NCI-H1092 (cell line): ENCODE measurements around the gene GLI1.

Experiments used
- DNase-seq: peaks from one replicate; lab custom pipeline; 2025; lab: John Stamatoyannopoulos, UW

Gene GLI1

DNA sequence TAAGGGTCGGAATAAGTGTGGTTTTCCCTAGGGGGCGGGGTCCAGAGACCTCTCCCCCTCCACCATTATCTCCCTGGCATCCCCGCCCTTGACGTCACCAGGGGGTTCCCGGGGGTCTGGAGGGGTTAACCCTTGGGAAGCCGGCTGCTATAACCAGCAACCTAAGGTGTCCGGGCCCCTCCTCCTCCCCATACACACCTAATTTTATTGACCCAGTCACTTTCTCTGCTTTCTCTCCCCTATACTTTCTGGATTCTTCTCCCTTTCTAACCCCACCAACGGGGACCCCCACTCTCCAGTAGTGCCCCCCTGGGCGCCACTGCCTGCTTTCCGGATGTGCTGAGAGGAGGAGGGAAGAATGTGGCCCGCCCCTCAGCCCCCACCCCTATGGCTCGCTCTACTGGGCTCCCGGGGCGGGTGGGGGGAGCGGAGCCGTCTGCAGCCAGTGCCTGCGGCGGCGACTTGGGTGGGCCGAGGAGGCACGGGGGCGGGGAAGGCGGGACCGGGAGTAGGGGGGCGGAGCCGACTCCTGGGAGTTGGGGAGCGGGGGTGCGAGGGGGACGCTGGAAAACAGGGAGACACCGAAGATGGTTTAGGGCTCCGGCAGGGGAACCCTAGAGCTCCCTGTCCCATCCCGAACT, 1.8 kb downstream of the GLI1 start:
- no peak for DNase-seq

DNA sequence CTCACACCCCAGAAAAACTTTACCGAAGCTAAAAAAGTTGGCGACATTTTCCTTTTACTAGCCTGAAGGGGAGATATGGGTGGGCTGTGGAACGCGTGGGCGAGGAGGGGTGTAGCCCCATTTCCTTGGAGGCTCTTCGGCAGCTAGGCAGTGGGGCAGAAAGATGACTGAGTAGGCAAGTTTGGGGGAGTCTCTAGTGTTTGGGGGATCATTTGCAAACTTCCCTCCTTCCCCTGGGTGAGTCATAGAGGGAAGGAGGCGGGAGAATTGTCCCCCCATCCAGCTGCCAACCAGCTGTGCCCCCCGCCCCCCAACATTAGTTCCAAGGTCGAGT, 2.3 kb downstream of the GLI1 start:
- no peak for DNase-seq

DNA sequence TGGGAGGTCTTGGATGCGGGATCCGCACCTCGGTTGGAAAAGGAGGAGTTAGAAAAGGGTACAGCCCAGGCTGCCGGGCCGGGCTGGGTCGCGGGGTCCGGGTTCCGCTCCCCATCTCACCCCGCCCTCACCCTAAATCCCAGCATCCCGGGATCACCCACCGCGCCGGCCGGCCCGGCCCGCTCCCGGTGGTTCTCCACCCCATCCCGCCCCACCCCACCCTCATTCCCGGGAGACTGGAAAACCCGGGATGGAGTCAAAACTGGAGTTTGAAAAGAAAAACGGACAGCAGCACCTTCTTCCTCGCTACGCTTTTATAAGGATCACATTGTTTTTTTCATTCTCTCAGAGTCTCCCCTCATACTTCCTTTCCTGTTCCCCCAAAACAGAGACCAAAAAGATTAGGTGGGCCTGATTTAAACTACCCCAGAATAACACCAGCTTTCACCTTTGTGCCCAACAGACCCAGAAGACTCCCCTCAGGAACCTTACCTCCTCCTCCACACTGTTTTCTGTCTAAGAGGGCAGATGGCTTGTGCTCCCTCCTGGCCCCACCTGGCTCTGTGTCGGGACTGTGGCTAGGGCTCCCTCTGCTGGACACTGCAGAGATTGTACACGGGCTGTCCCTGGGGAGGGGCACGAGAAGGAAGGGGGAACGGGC, 2.8 kb downstream of the GLI1 start:
- peak; percentile 54 for DNase-seq

DNA sequence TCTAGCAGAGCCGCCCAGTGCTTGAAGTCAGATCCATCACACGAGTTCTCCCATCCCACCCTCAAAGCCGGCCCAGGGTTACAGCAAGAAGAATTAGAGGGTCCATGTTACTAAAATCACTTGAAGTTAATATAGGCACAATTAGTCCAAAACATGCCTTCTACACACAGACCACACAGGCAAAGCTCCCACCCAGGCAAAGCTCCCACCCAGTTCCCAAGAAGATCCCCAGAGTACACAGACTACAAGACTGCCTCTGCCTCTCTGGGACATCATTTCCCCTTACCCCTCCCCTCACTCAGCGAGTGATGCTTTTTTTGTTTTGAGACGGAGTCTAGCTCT, 3.3 kb downstream of the GLI1 start:
- DNase-seq, result no peak

DNA sequence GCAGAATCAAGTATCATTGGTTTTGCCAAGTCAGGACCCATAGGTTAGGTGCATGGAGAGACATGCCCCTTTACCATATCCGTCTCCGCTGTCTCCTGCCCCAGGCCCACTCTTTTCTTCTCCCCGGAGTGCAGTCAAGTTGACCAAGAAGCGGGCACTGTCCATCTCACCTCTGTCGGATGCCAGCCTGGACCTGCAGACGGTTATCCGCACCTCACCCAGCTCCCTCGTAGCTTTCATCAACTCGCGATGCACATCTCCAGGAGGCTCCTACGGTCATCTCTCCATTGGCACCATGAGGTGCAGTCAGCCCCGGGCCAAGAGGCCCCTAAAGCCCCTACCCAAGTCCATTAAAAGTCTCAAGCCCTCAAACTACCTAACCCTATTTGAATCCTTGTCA, 5.0 kb downstream of the GLI1 start:
- no peak for DNase-seq

DNA sequence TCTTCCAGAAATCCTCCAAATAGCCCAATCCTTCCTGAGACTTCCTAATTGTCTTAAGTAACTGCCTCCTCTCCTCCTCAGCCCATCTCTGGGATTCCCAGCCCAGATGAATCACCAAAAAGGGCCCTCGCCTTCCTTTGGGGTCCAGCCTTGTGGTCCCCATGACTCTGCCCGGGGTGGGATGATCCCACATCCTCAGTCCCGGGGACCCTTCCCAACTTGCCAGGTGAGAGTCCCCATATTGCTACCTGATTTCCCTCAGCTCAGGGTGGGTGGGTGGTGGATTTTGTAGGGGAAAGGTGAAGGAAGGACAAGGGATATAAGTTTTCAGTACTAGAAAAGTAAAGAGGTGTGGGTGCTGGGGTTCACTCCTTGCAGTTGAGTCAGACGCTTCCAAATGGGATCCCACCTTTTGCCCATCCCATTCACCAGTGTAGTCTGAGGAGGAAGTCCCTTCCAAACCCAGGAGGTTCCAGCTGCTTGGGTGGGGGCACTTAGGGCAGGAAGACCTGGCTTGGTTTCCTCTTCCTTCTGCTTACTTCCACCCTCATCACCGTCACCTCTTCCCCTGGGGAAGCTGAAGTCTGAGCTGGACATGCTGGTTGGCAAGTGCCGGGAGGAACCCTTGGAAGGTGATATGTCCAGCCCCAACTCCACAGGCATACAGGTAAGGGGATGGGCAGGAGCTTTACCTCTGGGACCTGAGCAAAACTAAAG, 5.6 kb downstream of the GLI1 start:
- no peak for DNase-seq

DNA sequence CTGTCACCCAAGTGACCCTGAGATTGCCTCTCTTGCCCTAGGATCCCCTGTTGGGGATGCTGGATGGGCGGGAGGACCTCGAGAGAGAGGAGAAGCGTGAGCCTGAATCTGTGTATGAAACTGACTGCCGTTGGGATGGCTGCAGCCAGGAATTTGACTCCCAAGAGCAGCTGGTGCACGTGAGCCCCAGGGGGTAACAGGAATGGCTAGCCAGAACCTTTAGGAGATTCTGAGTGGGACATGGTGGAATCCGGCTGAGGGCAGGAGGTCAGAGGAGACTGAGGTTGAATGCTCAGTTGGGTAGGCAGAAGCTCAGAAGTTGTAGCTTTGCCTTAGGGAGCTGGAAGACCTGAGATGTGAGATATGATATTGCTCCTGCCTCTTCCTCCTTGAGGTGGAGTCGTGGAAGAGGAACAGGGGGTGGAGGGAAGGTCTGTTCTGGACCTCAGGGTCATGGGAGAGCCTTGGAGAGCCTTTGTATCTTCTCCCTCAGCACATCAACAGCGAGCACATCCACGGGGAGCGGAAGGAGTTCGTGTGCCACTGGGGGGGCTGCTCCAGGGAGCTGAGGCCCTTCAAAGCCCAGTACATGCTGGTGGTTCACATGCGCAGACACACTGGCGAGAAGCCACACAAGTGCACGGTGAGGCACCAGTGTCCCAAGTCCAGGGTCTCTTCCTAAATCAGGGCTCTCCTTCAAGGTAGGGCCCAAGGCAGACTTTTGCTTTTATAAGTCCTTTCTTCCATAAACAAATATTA, 6.3 kb downstream of the GLI1 start:
- DNase-seq, result no peak

DNA sequence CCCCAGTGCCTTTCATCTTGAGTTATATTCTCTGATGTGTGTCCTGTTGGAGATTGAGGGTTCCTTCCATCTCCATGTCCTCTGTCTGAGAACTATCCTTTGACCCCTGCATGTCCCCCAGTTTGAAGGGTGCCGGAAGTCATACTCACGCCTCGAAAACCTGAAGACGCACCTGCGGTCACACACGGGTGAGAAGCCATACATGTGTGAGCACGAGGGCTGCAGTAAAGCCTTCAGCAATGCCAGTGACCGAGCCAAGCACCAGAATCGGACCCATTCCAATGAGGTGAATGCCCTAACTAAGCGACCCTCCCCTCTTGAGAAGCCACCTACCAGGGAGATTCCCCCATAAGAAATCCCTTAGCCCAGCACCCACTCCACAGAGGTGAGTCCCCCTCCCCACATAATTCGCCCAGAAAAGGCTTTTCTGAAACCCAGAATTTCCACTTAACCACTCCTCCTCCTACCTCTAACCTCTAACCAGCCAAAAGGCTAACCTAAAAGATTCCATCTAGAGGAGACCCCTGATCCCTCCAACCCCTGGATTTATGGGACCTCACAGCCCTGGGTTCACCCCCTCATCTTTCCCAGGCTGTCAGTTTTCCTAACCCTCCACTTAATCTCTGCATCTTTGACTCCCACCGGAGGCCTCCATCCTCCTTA, 7.8 kb downstream of the GLI1 start:
- no peak for DNase-seq

DNA sequence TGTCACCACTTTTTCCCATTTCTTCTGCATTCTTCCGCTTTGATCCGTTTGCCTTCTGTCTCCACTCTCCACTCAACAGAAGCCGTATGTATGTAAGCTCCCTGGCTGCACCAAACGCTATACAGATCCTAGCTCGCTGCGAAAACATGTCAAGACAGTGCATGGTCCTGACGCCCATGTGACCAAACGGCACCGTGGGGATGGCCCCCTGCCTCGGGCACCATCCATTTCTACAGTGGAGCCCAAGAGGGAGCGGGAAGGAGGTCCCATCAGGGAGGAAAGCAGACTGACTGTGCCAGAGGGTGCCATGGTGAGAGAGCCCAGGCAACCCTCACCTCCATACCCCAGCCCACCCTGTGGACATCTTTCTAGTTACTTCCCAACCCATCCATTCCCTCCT, 8.3 kb downstream of the GLI1 start:
- DNase-seq, result no peak

DNA sequence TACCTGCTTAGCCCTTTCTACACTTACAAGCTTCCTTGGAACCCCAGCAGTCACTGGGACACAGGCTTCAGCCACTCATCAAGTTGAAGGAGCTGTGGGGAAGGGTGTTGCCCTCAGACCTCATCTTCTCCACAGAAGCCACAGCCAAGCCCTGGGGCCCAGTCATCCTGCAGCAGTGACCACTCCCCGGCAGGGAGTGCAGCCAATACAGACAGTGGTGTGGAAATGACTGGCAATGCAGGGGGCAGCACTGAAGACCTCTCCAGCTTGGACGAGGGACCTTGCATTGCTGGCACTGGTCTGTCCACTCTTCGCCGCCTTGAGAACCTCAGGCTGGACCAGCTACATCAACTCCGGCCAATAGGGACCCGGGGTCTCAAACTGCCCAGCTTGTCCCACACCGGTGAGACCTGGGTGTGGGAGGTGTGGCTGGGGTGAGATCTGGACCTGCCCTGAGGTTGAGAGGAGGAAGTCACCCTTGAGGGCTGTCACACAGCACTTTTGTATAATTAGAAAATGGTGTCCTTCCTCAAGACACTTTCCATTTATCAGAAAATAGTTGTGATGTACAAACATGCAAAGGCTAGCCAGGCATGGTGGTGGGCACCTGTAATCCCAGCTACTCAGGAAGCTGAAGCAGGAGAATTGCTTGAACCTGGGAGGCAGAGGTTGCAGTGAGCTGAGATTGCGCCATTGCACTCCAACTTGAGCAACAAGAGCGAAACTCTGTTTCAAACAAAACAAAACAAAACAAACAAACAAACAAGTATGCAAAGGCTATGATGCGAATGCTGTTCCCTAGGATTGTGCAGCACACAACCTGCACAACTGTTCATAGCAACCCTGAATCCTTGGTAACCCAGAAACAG, 9.9 kb downstream of the GLI1 start:
- no peak for DNase-seq

DNA sequence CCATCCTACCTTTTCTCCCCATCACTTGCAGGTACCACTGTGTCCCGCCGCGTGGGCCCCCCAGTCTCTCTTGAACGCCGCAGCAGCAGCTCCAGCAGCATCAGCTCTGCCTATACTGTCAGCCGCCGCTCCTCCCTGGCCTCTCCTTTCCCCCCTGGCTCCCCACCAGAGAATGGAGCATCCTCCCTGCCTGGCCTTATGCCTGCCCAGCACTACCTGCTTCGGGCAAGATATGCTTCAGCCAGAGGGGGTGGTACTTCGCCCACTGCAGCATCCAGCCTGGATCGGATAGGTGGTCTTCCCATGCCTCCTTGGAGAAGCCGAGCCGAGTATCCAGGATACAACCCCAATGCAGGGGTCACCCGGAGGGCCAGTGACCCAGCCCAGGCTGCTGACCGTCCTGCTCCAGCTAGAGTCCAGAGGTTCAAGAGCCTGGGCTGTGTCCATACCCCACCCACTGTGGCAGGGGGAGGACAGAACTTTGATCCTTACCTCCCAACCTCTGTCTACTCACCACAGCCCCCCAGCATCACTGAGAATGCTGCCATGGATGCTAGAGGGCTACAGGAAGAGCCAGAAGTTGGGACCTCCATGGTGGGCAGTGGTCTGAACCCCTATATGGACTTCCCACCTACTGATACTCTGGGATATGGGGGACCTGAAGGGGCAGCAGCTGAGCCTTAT, 10.8 kb downstream of the GLI1 start:
- DNase-seq, result no peak

DNA sequence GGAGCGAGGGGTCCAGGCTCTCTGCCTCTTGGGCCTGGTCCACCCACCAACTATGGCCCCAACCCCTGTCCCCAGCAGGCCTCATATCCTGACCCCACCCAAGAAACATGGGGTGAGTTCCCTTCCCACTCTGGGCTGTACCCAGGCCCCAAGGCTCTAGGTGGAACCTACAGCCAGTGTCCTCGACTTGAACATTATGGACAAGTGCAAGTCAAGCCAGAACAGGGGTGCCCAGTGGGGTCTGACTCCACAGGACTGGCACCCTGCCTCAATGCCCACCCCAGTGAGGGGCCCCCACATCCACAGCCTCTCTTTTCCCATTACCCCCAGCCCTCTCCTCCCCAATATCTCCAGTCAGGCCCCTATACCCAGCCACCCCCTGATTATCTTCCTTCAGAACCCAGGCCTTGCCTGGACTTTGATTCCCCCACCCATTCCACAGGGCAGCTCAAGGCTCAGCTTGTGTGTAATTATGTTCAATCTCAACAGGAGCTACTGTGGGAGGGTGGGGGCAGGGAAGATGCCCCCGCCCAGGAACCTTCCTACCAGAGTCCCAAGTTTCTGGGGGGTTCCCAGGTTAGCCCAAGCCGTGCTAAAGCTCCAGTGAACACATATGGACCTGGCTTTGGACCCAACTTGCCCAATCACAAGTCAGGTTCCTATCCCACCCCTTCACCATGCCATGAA, 11.5 kb downstream of the GLI1 start:
- no peak for DNase-seq

DNA sequence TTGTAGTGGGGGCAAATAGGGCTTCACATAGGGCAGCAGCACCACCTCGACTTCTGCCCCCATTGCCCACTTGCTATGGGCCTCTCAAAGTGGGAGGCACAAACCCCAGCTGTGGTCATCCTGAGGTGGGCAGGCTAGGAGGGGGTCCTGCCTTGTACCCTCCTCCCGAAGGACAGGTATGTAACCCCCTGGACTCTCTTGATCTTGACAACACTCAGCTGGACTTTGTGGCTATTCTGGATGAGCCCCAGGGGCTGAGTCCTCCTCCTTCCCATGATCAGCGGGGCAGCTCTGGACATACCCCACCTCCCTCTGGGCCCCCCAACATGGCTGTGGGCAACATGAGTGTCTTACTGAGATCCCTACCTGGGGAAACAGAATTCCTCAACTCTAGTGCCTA, 12.1 kb downstream of the GLI1 start:
- DNase-seq, result no peak

DNA sequence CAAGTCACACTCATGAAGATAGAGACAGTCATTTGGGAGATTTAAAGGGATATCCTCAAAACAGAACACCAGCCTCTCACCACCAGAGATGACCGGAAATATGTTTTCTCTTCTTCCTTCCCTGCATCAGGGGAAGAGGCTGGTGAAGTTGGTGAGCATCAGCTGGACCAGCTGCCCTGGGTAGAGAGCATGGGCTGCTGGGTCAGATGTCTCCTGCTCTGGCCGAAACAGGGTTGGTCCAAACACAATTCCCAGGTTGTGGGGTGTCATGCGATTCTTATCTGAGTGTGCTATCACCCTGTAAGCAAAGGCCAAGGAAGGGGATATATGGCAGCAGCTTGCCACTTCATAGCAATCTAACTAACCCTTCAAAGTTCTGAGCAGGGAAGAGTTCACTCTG, 12.8 kb downstream of the GLI1 start:
- no peak for DNase-seq

DNA sequence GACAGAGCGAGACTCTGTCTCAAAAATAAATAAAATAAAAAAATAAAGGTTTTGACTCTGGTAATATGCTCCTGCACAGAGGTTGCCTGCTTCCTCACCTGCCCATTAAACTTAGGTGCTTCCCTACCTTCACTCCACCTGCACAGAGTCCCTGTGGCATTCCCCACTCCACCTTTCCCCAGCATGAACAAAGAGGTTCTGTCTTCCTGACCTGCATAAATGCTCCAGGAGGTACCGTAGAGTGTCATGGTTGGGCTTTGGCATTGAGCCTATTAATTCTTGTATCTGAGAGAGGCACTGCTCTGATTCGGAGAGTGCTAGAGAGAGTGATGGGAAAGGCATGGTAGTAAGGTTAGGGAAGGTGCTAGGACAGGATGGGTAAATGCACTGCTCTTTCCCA, 13.8 kb downstream of the GLI1 start:
- no peak for DNase-seq

DNA sequence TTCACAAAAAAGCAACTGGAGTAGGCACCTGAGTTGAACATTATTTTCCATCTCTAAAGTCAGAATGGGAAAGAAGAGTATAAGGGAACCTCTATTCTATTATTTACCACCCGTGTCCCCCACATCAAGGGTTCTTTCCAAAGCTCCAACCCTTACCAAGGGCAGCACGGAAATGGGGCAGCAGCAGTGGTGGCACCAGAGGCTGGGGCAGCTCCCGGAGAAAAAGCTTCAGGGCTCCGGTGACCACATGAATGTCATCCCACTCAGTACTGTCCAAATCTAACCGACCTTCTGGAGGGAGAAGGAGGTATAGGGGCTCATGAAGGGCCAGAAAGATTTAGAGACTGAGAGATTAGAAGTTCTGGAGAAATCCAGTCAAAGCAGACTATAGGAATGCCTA, 14.3 kb downstream of the GLI1 start:
- DNase-seq, result no peak

DNA sequence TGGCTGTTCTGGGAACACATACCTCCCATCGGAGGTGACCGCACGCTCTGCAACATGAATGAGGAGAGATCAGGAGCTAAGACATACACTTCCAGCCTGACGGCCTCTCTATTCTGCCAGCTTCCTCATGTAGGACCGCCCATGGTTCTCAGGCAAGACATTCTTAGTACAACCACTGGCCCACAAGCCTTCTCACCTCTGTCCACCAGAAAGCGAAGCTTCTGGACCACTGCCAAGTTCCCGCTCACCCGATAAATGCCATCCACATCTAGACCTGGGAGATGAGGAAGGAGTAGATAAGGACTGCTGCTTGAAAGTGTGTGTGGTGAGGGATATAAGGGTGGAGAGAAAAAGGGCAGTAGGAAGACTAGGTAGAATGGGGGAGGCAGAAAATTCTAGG, 14.8 kb downstream of the GLI1 start:
- DNase-seq, result no peak

DNA sequence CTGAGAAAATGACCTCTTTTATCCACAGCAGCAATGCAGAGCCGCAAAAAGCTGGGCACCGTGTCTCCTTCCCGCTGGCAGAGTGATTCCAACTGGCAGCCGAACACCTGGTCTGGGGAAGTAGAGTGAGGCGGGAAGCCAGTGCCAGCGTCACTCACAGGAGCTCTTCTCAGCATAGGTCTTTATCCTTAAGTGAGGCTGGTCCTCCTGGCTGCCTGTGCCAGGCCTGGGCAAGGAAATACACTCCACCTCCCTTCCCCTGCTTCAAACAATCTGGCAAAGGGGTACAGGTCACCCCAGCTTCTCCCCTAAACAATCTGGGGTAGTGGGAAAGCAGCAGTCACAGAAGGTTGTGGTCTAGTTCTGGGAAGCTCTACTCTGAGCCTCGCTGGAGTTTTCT, 15.3 kb downstream of the GLI1 start:
- no peak for DNase-seq

DNA sequence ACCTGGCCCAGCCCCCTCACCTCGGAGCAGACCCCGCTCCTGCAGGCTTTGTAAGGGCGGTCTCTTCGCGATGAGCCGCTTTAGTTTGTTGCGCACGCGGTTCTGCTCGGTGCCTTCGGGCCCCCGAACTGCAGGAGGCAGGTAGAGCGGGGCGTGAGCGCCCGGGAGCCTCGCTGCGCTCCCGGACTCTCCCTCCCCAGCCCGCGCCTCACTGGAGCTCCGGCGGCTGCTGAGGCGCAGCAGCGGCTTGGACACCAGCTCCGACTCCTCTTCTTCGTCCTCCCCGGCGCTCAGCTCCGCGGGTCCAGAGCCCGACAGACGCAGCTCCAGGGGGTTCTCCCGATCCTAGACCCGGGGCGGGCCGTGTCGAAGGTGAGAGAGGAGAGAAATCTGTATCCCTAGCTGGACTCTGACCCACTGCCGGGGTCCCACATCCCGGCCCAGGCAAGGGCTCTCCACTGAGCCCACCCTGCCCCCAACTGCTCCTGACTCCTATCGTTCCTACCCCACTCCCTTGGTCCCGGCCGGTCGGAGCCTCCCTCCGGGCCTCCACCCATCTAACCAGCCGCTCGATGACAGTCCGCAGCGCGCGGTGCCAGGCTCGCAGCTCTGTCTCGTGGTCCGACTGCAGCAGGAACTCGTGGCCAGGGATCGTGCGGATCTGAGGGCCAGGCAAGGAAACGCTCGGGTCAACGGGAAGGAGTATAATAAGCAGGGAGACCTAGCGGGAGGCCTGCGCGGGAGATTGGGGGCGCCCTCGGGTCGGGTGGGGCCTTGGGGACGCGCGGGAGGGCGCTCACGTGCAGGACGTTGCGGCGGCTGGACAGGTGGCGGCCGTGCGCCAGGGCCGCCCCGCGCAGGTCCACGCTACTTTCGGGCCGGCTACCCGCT, 15.9 kb downstream of the GLI1 start:
- no peak for DNase-seq
